ENCODE data around the gene DNAJC7.

The DNAJC7 gene

DNA sequence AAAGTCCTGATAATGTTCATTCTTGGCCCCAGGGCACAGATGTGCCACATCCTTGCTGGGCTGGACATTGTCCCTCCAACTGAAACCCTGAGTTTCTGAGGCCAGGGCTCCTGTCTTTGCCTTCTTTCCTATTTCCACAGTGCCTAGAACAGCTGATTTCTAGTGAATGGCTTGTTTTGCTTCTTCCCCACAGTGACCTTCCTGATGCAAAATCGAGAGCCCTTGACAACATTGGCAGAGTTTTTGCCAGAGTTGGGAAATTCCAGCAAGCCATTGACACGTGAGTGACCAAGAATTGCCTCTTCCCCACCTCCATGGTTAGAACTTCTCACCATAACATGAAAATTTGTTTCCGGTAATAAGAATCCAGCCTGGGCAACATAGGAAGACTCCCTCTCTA lies 72.3 kb downstream of the DNAJC7 start:
- peaks cover 0 to 3% (median 1%) of the 10 kb centered on the region in 4 experiments for H3K4me1 ChIP-seq (ENCODE audit: control extremely low read depth in 1 of 4, control insufficient read depth in 4 of 4, insufficient read depth in 4 of 4, low read length in 3 of 4)
- H3K27me3 ChIP-seq (replicated peaks in 2 of 5; ENCODE audit: control insufficient read depth in 4 of 5, insufficient read depth in 5 of 5, low read length in 4 of 5) = no peaks in the 10 kb centered on the region
- no peaks in the 10 kb centered on the region for H3K36me3 ChIP-seq (ENCODE audit: control insufficient read depth in 4 of 4, insufficient read depth in 4 of 4, low read length in 3 of 4)
- ChIA-PET POLR2A (interaction anchor here (0.9 kb wide), 1 partner anchor 13 kb away, joined by 3 read pairs; no protein-coding TSS in a partner anchor), CTCF (interaction anchor here (0.6 to 2.2 kb wide), 3 partner anchors 14 to 610 kb away, joined by 4 to 7 read pairs (median 5); no protein-coding TSS in a partner anchor)
- H3K27ac ChIP-seq (ENCODE audit: insufficient read depth in 1 of 2, low read depth in 1 of 2, low read length in 2 of 2, poor library complexity in 1 of 2, severe bottlenecking in 2 of 2) = no peak overlapping the region
- WGBS (ENCODE audit: insufficient coverage) = 86% methylated on average over 2 of the region's 3 CpGs
- H3K9me3 ChIP-seq (ENCODE audit: control extremely low read depth in 1 of 5, control insufficient read depth in 4 of 5, insufficient read depth in 2 of 5, low read depth in 1 of 5, low read length in 4 of 5) = no peaks in the 10 kb centered on the region
- no peak overlapping the region for H3K4me3 ChIP-seq (ENCODE audit: control insufficient read depth in 1 of 7, extremely low read depth in 1 of 7, insufficient read depth in 4 of 7, low read depth in 2 of 7, low read length in 6 of 7)
- no peak for DNase-seq

DNA sequence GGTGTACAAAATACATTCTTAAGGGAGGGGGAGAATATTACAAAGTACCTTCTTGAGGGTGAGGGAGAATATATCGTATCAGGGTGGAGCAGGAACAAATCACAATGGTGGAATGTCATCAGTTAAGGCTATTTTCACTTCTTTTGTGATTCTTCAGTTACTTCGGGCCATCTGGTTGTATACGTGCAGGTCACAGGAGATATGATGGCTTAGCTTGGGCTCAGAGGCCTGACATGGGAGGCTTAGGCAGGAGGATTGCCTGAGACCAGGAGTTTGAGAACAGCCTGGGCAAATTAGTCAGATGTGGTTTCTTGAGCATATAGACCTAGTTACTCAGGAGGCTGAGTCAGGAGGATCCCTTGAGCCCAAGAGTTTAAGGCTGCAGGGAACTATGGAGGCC lies 73.7 kb downstream of the DNAJC7 start:
- Histone ChIP-seq H3K27ac (ENCODE audit: insufficient read depth in 1 of 2, low read depth in 1 of 2, low read length in 2 of 2, poor library complexity in 1 of 2, severe bottlenecking in 2 of 2) (no peak overlapping the region), H3K4me3 (ENCODE audit: control insufficient read depth in 1 of 7, extremely low read depth in 1 of 7, insufficient read depth in 4 of 7, low read depth in 2 of 7, low read length in 6 of 7) (no peak overlapping the region), H3K27me3 (replicated peaks in 2 of 5; ENCODE audit: control insufficient read depth in 4 of 5, insufficient read depth in 5 of 5, low read length in 4 of 5) (no peaks in the 10 kb centered on the region), H3K9me3 (ENCODE audit: control extremely low read depth in 1 of 5, control insufficient read depth in 4 of 5, insufficient read depth in 2 of 5, low read depth in 1 of 5, low read length in 4 of 5) (no peaks in the 10 kb centered on the region), H3K4me1 (ENCODE audit: control extremely low read depth in 1 of 4, control insufficient read depth in 4 of 4, insufficient read depth in 4 of 4, low read length in 3 of 4) (peaks cover 0 to 3% (median 1%) of the 10 kb centered on the region in 4 experiments), H3K36me3 (ENCODE audit: control insufficient read depth in 4 of 4, insufficient read depth in 4 of 4, low read length in 3 of 4) (no peaks in the 10 kb centered on the region)
- ChIA-PET CTCF (no interaction called here), POLR2A (no interaction called here)
- WGBS (ENCODE audit: insufficient coverage) = 100% methylated on average over 3 of the region's 3 CpGs
- DNase-seq = no peak

DNA sequence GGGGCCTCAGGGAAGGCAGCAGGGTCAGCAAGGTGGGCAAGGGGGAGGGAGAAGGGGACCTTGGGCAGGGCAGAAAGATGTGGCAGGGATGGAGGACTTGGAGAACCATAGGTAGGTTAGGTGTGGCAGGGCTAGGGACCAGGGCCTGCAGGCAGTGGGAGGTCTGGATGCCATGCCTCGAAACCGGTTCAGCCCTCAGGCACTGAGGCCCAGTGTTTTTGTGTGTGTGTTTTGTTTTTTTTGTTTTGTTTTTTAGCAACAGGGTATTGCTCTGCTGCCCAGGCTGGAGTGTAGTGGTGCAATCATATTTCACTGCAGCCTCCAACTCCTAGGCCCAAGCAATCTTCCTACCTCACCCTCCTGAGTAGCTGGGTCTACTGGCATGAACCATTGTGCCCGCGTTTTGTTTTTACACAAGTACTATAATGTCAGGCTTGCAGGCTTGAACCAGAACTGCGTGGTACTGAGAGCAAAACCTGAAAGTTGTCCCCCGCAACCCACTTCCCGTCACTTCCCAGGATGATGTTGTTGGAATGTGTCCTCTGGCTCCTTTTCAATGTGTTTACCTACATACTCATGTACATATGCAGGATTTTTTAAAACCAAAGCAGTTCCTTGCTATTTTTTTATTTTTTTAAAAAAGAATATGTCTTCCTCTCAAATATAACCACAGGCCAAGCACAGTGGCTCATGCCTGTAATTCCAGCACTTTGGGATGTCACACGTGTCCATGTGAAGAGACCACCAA lies 74.4 kb downstream of the DNAJC7 start:
- Histone ChIP-seq H3K36me3 (ENCODE audit: control insufficient read depth in 4 of 4, insufficient read depth in 4 of 4, low read length in 3 of 4) (no peaks in the 10 kb centered on the region), H3K9me3 (ENCODE audit: control extremely low read depth in 1 of 5, control insufficient read depth in 4 of 5, insufficient read depth in 2 of 5, low read depth in 1 of 5, low read length in 4 of 5) (no peaks in the 10 kb centered on the region), H3K4me3 (ENCODE audit: control insufficient read depth in 1 of 7, extremely low read depth in 1 of 7, insufficient read depth in 4 of 7, low read depth in 2 of 7, low read length in 6 of 7) (no peak overlapping the region), H3K27ac (ENCODE audit: insufficient read depth in 1 of 2, low read depth in 1 of 2, low read length in 2 of 2, poor library complexity in 1 of 2, severe bottlenecking in 2 of 2) (no peak overlapping the region), H3K27me3 (replicated peaks in 2 of 5; ENCODE audit: control insufficient read depth in 4 of 5, insufficient read depth in 5 of 5, low read length in 4 of 5) (no peaks in the 10 kb centered on the region), H3K4me1 (ENCODE audit: control extremely low read depth in 1 of 4, control insufficient read depth in 4 of 4, insufficient read depth in 4 of 4, low read length in 3 of 4) (peaks cover 0 to 3% (median 1%) of the 10 kb centered on the region in 4 experiments)
- POLR2A ChIA-PET = no interaction called here
- CTCF ChIA-PET = interaction anchor here (8.3 kb wide), 1 partner anchor 20 kb away, joined by 37 read pairs; no protein-coding TSS in a partner anchor
- WGBS (ENCODE audit: insufficient coverage) = 90% methylated on average over 5 of the region's 8 CpGs
- no peak for DNase-seq

DNA sequence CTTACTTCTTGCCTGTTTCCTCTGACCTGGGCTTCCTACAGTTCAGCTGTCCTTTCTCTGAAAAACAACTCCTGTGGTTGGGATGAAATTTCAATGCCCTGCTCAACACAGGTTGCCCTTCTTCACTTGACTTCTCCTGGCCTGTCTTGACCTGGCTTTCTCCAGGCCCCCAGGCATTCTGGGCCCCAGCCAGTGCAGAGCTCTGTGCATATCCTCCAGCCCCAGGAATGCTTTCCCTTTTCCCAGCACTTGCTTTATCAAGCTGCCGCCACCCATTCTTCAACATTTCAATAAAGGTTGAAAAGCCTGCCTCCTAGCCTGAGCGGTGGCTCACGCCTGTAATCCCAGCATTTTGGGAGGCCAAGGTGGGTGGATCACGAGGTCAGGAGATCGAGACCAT lies 76.1 kb downstream of the DNAJC7 start:
- no peak overlapping the region for H3K4me3 ChIP-seq (ENCODE audit: control insufficient read depth in 1 of 7, extremely low read depth in 1 of 7, insufficient read depth in 4 of 7, low read depth in 2 of 7, low read length in 6 of 7)
- H3K27ac ChIP-seq (ENCODE audit: insufficient read depth in 1 of 2, low read depth in 1 of 2, low read length in 2 of 2, poor library complexity in 1 of 2, severe bottlenecking in 2 of 2) = no peak overlapping the region
- H3K36me3 ChIP-seq (ENCODE audit: control insufficient read depth in 4 of 4, insufficient read depth in 4 of 4, low read length in 3 of 4) = no peaks in the 10 kb centered on the region
- CTCF ChIA-PET = interaction anchor here (8.3 kb wide), 1 partner anchor 22 kb away, joined by 37 read pairs; no protein-coding TSS in a partner anchor
- H3K4me1 ChIP-seq (ENCODE audit: control extremely low read depth in 1 of 4, control insufficient read depth in 4 of 4, insufficient read depth in 4 of 4, low read length in 3 of 4) = peaks cover 0 to 3% (median 1%) of the 10 kb centered on the region in 4 experiments
- 100% methylated on average over 1 of the region's 5 CpGs for WGBS (ENCODE audit: insufficient coverage)
- no peaks in the 10 kb centered on the region for H3K27me3 ChIP-seq (replicated peaks in 2 of 5; ENCODE audit: control insufficient read depth in 4 of 5, insufficient read depth in 5 of 5, low read length in 4 of 5)
- H3K9me3 ChIP-seq (ENCODE audit: control extremely low read depth in 1 of 5, control insufficient read depth in 4 of 5, insufficient read depth in 2 of 5, low read depth in 1 of 5, low read length in 4 of 5) = no peaks in the 10 kb centered on the region
- no peak for DNase-seq
- POLR2A ChIA-PET = no interaction called here

DNA sequence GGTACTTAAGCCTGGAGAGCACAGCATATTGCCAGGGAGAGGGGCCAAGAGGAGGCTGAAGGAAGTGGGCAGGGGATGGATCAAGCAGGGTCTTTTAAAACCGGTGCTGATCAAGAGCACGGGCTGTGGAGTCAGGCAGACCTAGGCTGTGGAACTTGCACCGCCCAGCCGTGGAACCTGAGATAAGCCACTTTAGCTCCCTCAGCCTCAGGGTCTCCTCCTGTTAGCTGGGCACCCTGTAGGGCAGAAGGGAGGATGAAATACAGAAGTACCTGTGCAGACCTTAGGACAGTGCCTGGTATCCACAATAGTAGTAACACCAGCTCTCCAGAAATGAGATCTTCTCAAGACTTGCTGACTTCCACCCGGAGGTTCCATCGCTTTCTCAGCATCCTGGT lies 77.5 kb downstream of the DNAJC7 start:
- no peaks in the 10 kb centered on the region for H3K27me3 ChIP-seq (replicated peaks in 2 of 5; ENCODE audit: control insufficient read depth in 4 of 5, insufficient read depth in 5 of 5, low read length in 4 of 5)
- no peaks in the 10 kb centered on the region for H3K4me1 ChIP-seq (ENCODE audit: control extremely low read depth in 1 of 4, control insufficient read depth in 4 of 4, insufficient read depth in 4 of 4, low read length in 3 of 4)
- no peaks in the 10 kb centered on the region for H3K36me3 ChIP-seq (ENCODE audit: control insufficient read depth in 4 of 4, insufficient read depth in 4 of 4, low read length in 3 of 4)
- WGBS (ENCODE audit: insufficient coverage) = 97% methylated on average over 2 of the region's 6 CpGs
- H3K4me3 ChIP-seq (ENCODE audit: control insufficient read depth in 1 of 7, extremely low read depth in 1 of 7, insufficient read depth in 4 of 7, low read depth in 2 of 7, low read length in 6 of 7) = no peak overlapping the region
- no peak overlapping the region for H3K27ac ChIP-seq (ENCODE audit: insufficient read depth in 1 of 2, low read depth in 1 of 2, low read length in 2 of 2, poor library complexity in 1 of 2, severe bottlenecking in 2 of 2)
- no peaks in the 10 kb centered on the region for H3K9me3 ChIP-seq (ENCODE audit: control extremely low read depth in 1 of 5, control insufficient read depth in 4 of 5, insufficient read depth in 2 of 5, low read depth in 1 of 5, low read length in 4 of 5)
- CTCF ChIA-PET = interaction anchor here (0.6 to 8.3 kb wide), 3 partner anchors 9 to 213 kb away, joined by 3 to 37 read pairs (median 4); partner anchors contain the start of gene ODAD4
- no peak for DNase-seq
- POLR2A ChIA-PET = no interaction called here

DNA sequence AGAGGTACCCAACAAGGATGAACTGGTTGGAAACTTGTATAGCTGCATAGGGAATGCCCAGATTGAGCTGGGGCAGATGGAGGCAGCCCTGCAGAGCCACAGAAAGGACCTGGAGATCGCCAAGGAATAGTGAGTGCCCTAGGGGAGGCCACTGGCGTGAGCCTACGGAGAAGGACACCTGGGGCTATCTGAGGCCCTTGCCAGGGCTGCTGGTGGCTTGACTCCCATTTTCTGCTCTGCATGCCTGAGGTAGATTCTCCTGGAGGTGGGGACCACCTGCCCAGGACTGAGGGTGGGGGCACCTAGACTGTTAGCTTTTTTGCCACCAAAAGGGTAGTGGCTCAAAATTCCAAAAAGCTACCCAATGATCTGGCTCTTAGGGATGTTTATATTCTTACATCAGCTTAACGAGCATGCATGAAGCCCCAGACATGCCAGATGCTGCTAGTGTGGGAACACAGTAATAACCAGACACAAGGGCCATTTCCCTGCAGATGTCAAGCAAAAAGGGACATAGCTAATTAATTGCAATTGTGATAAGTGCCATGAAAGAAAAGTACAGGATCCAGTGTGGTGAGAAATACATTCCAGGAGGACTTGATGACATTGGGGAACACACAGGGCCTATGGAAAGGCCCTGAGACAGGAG lies 78.1 kb downstream of the DNAJC7 start:
- DNase-seq = no peak
- Histone ChIP-seq H3K27ac (ENCODE audit: insufficient read depth in 1 of 2, low read depth in 1 of 2, low read length in 2 of 2, poor library complexity in 1 of 2, severe bottlenecking in 2 of 2) (no peak overlapping the region), H3K27me3 (replicated peaks in 2 of 5; ENCODE audit: control insufficient read depth in 4 of 5, insufficient read depth in 5 of 5, low read length in 4 of 5) (no peaks in the 10 kb centered on the region), H3K4me3 (ENCODE audit: control insufficient read depth in 1 of 7, extremely low read depth in 1 of 7, insufficient read depth in 4 of 7, low read depth in 2 of 7, low read length in 6 of 7) (no peak overlapping the region), H3K9me3 (ENCODE audit: control extremely low read depth in 1 of 5, control insufficient read depth in 4 of 5, insufficient read depth in 2 of 5, low read depth in 1 of 5, low read length in 4 of 5) (no peaks in the 10 kb centered on the region), H3K36me3 (ENCODE audit: control insufficient read depth in 4 of 4, insufficient read depth in 4 of 4, low read length in 3 of 4) (no peaks in the 10 kb centered on the region), H3K4me1 (ENCODE audit: control extremely low read depth in 1 of 4, control insufficient read depth in 4 of 4, insufficient read depth in 4 of 4, low read length in 3 of 4) (no peaks in the 10 kb centered on the region)
- ChIA-PET POLR2A (interaction anchor here (0.7 kb wide), 1 partner anchor 10 kb away, joined by 3 read pairs; no protein-coding TSS in a partner anchor), CTCF (interaction anchor here (0.6 to 8.3 kb wide), 3 partner anchors 9 to 213 kb away, joined by 3 to 37 read pairs (median 4); partner anchors contain the start of gene ODAD4)
- WGBS (ENCODE audit: insufficient coverage) = 97% methylated on average over 2 of the region's 4 CpGs

All from common myeloid progenitor, CD34-positive (primary cell).